HG03064 (cell line): ENCODE results near the gene FILIP1L.
A peak's percentile ranks its signal among the peaks of the same experiment; 100 is the strongest.

Experiments
- ATAC-seq: cut with Tn5 transposase; IDR thresholded peaks from one replicate; pipeline ENCODE4 v1.9.1; 2021; ENCODE audit warnings: low read depth; ENCODE audit not compliant: unreplicated experiment

FILIP1L gene

DNA sequence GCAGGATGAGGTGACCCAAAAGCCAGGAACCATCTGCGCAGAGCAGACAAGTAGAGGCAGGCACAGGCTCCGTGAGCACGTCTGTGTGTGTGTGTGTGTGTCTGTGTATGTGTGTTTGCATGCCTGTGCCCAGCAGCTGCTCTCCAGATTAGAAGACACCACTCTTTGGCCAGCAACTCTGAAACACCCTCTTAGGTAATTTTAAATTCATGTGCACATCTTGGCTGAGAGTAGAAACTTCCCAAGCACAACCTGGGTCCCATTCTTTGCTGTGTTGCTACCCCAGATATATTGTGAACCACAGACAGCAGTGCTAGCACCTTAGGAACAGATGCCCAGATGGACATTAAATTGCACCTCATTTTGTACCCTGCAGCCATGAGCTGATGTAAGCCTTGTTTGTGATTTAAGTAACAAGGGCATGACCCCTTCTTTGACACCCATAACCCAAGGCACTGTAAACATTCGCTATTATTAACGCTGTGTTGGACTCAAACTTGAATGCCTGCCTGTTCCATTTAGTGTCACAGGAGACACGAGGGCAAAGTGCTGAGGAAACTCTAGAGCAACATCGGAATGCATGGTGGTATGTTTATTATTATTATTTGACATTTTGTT lies at the start of gene FILIP1L:
FILIP1L (minus strand) TSS at position 89 of the 618 bp plus-strand sequence.
- no peak for ATAC-seq

DNA sequence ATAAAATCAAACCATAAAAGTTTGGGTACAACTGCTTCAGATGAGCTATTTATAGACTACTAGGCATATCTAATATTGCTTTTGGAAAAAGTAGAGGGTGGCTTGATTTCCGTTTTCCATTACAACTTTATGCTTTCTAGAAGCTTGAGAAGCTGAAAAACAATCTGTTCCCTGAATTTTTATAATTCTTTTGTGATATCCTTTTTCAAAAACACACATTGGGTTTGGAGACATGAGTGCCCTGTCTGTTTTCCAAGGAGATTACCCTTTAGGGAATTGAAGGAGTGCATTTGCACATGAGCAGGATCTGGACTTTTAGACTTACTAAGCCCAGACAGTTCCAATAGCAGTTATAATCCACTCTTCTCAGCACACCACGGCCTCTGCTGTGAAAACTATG lies 49.5 kb upstream of the FILIP1L start:
- no peak for ATAC-seq

GRCh38 chr3:100160521-100160920 lies 46.2 kb upstream of the FILIP1L start:
- no peak for ATAC-seq

GRCh38 chr3:100159331-100160153 lies 45.2 kb upstream of the FILIP1L start:
- no peak for ATAC-seq

DNA sequence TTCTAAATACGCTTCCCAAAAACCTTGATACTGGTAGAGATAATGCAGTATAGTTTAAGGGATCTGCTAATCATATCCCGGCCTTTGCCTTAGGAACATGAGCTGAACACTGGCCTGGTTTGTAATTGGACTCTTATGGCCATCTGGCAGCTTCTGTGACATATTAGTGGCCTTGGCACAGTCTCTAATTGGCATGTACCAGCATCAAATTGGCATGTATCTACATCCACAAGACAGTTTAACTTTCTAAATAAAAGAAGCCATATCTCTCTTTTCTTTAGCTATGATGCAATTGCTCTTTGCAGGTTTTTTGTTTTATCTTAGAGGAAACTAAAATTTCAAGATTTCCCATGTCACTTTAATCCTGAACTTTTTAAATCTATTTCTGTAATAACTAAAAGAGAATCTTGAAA lies 44.6 kb upstream of the FILIP1L start:
- no peak for ATAC-seq

GRCh38 chr3:100157685-100158084 lies 43.4 kb upstream of the FILIP1L start:
- ATAC-seq: no peak

DNA sequence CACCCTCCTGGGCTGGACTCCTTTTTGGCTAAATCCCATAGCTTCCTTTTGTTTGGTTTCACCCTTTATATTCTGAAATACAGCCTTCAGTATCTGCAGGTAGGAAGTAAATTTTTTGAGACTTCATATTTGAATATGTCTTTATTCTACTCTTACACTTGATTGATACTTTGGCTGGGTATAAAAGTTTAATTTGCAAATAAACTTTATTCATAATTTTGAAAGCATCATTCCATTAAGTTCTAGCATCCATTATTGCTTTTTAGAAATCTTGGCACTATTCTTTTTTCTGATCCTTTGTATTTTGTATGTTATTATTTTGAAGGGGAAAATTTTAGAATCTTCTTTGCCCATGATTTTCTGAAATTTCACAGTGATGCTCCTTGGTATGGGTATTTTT lies 41.3 kb upstream of the FILIP1L start:
- ATAC-seq: no peak

- ATAC-seq: no peak
Observed at GRCh38 chr3:100155128-100155527, 40.8 kb upstream of the FILIP1L start.

- ATAC-seq: no peak
Observed at GRCh38 chr3:100154171-100154570, 39.9 kb upstream of the FILIP1L start.

GRCh38 chr3:100151024-100151707 lies 36.9 kb upstream of the FILIP1L start:
- no peak for ATAC-seq

GRCh38 chr3:100150473-100150872 lies 36.2 kb upstream of the FILIP1L start:
- no peak for ATAC-seq

DNA sequence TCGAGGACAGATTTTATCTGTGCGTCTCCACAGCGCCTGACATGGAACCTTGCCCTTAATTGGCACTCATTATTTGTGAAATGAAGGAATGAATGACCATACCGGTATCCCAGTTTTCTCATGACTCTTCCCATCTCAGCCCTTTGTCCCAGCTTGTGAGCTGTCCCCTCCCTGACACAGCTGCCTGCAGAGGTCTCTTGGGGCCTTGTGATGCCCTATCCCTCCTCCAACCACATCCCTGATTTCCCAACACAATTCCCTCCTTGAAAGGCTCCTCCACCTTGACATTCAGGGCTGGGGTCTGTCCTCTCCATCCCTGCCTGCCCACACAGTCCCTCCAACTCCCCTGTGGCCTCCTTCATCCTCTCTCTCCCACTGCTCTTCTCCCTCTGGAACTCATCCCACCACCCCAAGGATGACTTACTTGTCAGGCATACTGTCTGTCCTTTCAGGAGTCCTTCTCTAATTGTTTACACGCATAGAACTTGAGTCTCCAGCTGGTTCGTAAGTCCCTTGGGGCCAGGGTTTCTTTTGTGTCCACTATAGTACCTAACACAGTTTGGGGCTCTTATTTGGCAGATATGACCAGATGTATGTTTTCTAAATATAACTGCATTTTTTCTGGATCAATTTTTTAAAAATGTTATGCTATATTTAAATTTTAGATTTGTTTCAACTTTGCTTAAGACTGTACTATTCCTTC lies 35.6 kb upstream of the FILIP1L start:
- no peak for ATAC-seq

DNA sequence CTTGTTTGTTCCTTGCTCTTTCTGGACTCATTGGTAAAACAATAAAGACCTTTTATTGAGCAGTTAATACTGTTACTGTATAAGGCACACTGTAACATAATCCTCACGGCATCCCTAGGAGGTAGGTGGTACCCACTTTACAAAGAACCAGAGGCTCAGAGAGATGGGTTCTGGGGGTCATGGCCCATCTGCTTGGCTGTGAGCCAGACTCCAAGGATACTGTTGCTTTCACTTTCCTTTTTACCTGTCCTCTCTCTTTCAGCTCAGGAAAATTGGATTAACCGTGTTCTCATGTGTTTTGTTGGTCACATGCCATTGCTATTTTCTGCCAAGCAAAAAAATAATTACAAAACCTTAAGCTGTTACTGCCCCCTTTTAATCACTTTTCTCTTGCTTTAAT lies 34.8 kb upstream of the FILIP1L start:
- no peak for ATAC-seq

- peak; percentile 81 for ATAC-seq
Observed at GRCh38 chr3:100144255-100144866, 30.1 kb upstream of the FILIP1L start.

GRCh38 chr3:100141586-100141985 lies 27.3 kb upstream of the FILIP1L start:
- ATAC-seq: no peak

DNA sequence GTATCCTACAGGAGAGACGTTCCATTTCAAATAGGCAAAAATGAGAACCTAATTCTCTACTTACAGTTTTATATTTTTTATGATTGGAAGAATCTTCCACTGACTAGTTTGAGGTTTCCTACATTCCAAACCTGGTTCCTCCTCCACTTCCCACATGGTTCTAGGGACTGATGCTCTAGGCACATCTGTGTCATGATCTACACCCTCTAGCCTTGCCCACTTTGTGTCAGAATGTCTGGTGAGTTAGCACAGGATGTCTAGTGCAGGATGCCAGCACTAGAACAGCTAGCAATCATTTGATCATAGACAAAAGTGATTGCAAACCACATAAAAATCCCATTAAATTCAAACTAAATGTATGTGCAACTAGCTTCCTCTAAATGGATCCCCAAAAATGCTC lies 26.7 kb upstream of the FILIP1L start:
- no peak for ATAC-seq

DNA sequence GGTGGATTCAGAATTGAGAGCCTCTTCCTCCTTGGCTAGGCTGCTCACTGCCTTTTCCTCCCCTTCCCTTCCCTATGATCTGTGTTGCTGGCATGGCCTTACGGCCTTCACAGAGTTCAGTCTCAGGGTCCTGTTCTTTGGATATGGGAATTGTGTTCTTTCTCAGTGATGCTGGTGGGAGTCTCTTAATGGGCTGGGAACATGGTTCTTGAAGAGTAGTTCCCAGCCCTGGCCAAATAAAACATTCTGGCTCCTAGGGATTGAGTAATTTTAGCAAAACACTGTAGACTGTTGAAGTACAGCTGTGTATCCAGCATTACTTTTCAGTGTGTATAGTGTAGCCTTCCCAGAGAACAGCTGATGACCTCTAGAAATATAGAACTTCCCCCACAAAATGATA lies 22.6 kb upstream of the FILIP1L start:
- no peak for ATAC-seq

DNA sequence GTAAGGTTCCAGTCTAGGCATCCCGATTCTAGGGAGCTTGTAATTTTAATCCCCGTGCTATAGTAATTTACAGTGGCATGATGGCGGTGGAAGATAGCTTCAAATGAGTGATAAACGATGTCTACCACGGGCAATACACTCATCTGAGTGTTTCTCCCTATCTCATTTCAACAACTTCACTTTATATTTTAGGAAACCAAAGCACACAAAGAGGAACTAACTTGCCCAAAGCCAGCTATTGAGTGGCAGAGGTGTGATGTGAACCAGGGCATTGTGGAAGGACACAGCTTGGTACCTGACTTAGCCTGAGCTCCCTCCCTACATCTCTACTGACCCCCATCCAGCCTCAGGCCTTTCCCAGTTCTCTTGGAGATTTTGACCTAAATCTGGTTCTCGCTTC lies 16.9 kb upstream of the FILIP1L start:
- no peak for ATAC-seq

DNA sequence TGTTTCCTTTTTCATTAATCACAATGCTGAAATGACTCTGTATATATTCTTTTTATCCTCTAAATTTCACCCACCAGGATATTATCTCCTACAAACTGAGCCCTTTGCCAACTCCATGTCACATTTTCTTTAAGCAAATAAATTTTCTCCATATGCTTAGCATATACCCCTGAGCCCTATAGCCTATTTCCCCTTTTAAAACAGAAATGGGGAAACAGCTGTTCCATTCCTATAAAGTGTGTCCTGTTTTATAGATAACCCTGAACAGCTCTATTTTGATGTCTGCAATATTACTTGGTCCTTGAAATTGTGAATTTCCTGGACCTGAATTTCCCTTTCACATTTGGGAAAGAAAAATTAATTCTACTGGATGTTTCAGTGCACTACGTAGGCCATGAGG lies 15.6 kb upstream of the FILIP1L start:
- ATAC-seq: no peak

- ATAC-seq: no peak
Observed at GRCh38 chr3:100128565-100128964, 14.3 kb upstream of the FILIP1L start.

- no peak for ATAC-seq
Observed at GRCh38 chr3:100127792-100128191, 13.5 kb upstream of the FILIP1L start.
